HG02884 (cell line): ENCODE measurements around the gene NECTIN1.

Source experiments
- ATAC-seq: cut with Tn5 transposase; IDR thresholded peaks from one replicate; pipeline ENCODE4 v1.9.1; 2021; ENCODE audit warnings: mild to moderate bottlenecking, moderate library complexity; ENCODE audit not compliant: unreplicated experiment

The NECTIN1 gene

GRCh38 chr11:119645018-119645417, 84.0 kb downstream of the NECTIN1 start:
- ATAC-seq, result no peak

DNA sequence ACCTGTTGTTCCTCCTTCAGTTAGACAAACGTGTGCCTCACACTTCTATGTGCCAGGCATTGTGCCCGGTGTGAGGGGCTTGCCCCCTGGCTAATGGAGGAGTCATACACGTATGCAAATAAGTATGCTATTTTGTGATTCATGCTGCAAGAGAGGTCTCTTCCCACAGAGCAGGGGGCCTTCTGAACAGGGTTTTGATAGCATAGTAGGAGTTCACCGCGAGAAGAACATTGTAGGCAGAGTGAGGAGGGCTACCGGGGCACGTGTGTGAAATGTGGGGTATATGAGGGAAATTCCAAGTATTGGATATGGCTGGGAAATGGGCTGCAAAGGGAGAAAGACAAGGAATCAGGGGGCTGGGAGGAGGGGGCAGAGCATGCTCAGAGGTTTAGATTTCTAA, 84.5 kb downstream of the NECTIN1 start:
- ATAC-seq, result no peak

GRCh38 chr11:119643876-119644225, 85.1 kb downstream of the NECTIN1 start:
- no peak for ATAC-seq

- ATAC-seq, result no peak
These were observed 85.7 kb downstream of the NECTIN1 start for GRCh38 chr11:119643212-119643875.

GRCh38 chr11:119641983-119642745, 86.8 kb downstream of the NECTIN1 start:
- no peak for ATAC-seq

GRCh38 chr11:119640541-119640940, 88.5 kb downstream of the NECTIN1 start:
- no peak for ATAC-seq

DNA sequence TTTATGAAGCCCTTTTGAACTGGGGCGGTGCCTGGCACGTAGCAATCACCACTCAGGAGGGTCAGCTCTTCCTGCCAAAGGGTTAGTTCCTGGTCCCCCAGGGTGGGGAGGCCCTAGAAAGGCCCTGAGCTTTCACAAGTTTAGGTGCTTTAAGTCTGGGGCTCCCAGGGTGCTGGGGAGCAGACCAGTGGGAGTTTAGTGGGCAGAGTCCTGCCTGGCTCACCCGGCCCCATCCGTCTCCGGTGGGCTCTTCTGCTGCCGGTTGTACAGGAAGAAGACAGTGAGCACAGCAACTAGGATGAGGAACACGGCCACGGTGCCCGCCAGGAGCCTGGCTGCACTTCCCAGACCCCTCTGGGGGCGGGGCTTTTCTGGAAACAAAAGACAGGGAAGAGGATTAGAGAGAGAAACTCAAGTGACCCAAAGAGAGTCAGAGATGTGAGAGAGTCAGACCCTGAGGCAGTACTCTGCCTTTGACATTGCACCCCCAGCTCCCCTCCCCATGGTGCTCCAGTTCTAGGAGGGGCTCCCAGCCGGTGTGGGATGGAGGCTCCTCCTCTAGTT, 89.3 kb downstream of the NECTIN1 start:
- no peak for ATAC-seq

DNA sequence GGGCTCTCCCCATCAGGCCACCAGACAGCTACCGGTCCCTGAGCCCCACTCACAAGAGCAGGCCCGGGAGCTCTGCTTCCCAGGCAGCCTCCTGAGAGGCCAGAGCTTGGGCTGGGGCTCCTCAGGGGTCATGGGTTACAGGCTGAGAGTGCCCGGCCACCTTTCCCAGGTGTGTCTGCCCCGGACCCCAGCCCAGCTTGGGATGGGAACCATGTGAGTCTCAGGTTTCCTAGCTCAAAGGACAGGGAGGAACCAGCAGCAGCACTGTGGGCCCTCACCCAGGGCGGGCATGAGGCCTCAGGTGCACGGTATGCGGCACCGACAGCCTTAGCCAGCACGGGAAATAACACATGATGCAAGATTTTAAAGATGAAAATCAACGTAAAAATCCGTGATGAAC, 90.1 kb downstream of the NECTIN1 start:
- no peak for ATAC-seq

DNA sequence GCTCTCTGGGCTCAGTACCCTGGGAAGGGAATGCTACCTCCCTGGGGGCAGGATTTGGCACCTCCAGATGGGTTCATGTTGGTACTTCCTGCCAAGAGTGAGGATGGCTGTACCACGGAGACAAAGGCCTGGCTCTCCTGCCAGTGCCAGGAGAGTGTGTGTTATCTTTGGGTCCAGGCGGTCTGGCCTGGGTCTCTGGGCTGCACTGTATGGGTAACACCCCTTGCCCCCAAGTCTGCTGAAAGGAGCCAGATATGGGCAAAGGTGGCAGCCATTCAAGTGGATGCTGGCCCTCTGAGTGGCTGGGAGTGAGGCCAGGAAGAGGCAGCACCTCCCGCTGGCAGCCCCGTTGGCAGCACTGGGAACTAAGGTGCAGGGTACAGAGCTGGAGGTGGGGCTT, 91.5 kb downstream of the NECTIN1 start:
- ATAC-seq, result no peak

- ATAC-seq, result no peak
These were observed 93.2 kb downstream of the NECTIN1 start for GRCh38 chr11:119635776-119636175.

DNA sequence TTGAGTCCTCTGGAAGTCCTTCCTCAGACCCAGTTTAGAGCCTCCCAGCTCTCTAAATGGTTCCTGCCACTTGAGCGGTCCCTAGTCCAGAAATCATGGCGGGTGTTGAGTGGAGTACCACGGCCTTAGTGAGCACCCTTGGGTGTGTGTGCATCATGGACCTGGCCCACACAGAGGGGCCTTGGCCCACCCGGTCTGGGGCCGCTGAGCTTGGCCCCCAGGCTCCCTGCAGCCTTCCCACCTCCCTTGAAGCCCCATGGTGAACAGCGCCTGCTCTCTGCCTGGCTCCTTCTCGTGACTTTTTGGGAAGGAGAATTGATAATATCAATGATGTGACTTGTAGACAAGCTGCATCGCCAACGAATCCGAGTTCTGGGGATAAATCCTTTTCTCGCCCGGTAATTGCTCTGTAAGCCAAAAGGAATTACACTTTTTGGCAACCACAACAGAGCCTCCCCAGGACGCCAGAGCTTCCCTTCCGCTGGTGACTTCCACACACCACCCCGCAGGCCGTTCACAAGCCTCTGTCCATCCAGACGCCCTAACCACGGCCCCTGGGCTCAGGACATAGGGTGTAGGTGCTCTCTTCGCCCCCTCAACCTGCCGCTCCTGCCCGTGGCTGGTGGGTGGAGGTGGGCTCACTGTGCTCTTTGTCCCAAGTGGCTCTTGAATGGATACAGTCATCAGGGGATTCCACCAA, 93.8 kb downstream of the NECTIN1 start:
- ATAC-seq, result no peak

- ATAC-seq, result no peak
These were observed 94.7 kb downstream of the NECTIN1 start for GRCh38 chr11:119634301-119634700.

- no peak for ATAC-seq
These were observed 99.0 kb downstream of the NECTIN1 start for GRCh38 chr11:119629834-119630624.

DNA sequence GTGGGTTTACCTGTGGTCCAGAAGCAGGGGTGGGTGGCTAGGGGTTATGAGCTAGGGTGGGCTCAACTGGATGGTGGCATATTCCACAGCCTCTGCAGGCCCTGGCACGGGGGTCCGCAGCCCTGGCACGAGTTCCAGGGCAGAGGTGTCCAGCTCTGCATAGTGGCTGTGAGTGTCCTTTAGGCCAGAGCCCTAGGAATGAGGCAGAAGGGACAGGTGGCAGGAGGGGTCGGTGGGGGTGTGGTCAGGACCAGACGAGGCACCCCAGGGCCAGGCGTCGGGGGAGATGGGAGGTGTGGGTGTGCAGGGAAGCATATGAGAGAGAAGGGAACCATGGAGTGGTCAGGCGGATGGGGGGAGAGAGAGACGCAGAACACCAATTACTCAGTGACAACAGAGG, 99.9 kb downstream of the NECTIN1 start:
- no peak for ATAC-seq

DNA sequence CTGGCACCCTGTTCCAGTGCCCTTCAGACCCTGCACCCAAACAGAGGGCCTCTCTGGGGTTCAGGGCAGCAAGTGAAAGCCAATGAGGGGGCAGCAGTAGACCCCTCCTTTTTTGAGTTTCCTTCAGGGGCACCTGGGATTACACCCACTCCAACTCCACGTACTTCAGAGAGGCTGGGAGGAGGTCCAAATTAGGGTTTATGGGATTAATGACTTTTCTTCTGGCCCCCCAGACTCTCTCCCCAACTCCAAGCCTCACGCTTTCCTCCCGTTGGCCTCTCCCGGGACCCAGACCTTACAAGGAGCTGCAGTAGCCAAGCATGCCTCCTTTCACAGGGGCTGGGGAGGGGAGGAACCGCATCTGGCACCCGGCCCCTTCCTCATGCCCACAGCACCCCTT, 101.7 kb downstream of the NECTIN1 start:
- ATAC-seq, result no peak

- no peak for ATAC-seq
These were observed 102.1 kb downstream of the NECTIN1 start for GRCh38 chr11:119626871-119627270.

DNA sequence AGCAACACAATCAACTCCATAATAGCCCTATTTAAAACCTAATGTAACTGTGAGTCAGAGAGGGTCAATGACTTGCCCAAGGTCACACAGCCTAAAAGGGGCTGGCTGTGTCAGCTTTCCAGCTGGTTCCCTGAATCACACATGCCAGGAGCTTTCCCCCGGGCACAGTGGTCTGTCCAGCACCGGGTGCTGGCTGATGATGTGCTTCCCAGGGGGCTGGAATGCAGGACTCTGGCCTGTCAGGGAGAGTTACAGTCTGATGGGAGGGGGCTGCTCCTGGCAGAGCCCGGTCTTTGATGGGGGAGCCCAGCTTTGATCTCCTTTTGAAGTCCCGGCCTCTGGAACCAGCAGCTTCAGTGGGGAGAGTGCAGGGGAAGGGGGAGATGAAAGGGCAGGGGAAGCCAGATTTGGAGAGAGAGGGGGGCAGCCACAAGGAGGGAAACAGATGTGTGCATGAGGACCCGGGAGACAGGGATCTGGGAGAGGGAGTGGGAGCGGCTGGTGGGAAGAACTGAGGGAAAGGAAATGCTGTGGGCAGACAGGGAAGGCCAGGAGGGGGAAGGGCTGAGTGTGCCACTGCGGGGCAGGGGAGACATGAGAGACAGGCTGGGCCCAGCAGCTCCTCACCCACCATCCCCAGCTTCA, 102.7 kb downstream of the NECTIN1 start:
- ATAC-seq, result no peak

DNA sequence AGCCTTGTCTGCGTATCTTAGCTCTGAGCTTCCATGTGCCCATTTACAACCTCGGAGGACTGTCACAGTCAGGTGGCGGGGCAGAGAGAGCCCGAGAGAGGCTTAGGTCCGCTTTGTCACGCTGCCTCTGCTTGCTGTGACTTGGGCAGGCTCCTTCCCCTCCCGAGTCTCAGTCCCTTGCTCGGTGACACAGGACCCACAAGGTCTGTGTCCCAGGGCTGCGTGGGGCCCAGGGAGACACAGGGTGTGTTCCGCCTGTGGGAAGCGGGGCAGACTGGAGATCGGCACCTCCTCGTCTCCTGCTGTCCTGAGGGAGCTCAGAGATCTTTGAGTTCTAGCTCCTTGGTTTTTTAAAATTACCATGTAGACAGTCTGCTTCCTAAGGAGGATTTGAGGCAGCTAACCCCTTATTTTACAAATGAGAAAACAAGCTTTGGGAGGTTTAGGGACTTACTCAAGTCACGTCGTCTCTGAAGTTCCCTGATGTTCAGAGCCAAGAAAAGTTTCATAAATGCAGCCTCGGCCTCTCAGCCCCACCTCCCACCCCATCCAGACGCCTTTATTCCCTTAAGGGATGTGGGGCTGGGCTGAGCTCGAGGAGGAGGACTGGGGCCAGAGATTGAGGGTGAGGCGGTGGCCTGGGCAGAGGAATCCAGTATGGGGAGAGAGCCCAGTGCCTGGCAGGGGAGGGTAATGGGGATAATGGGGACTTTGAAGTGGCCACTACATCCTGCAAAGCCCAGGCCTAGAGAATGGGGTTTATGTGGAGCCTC, 103.6 kb downstream of the NECTIN1 start:
- ATAC-seq, result no peak

GRCh38 chr11:119624629-119625028, 104.4 kb downstream of the NECTIN1 start:
- ATAC-seq, result no peak
